Activated T-helper 9 cell treated with anti-CD3 and anti-CD28 coated beads, Interleukin-2, amount 50 U/mL, for 16 hours (primary cell): Measurements from ENCODE around the gene DNAL1.

Experiments
- DNase-seq: peaks from one replicate; pipeline ENCODE4 v3.0.0-alpha.2; 2020; ENCODE audit warnings: low read depth

The DNAL1 gene

DNA sequence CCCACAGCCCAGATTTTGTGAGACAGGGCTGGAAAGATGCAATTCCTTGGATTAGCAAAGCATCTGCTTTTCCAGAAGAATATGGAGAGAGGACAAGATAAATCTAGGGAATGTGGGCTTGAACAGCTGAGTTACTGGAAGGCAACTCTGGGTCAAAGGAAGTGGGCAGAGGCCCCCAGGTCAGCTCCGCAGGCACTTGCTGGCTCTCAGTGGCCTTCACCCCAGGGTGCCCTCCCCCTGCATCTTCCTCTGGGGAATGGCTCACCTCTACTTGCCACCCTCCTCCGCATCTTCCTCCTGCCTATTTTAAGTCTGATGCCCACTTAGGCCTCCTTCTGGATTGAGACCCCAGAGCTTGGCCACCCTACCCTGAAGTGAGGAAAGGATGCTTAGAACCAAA, 79.9 kb downstream of the DNAL1 start:
- DNase-seq: no peak

- no peak for DNase-seq
Measured at GRCh38 chr14:73725116-73726024, 80.6 kb downstream of the DNAL1 start.

DNA sequence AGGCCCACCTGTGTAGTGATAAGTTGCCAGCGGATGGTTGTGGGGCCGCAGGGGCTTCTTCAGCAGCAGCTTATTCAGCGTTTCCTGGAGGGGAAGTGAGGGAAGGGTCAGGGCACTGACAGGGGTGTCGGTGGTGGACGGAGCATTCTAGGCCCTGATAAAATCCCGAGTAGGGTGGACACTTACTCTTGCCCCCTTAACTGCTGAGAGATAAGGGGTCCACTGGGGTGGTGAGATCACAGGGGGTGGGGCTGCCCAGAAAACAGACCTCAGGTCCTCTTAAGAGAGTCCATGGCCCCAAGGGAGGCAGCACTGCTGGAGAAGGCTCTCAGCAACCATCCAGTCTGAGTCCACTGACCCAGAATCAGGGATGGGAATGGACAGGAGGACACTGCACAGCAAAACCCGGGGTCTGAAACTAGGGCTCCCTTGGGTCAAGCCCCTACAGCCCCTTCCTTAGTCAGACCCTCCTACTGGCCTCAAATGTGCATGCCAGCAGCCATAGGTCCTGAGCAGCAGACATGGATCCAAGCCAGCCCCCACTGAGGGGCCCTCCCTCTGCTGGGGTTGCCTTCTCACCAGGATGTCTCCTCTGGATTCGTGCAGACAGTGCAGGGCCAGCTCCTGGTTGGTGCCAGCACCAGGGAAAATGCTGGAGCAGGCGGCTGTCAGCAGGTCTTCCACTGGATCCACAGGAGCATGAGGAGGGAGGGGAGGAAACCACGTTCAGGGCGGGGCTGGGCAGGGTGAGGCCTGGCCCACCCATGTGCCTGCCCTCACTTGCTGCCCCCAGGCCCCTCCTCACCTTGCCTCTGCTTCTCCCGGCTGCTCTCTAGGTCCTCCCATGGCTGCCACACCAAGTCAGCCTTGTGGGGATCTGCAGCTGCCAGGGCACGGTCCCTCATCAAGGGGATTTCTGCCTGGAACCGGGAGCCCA, 81.5 kb downstream of the DNAL1 start:
- DNase-seq: no peak

GRCh38 chr14:73727166-73727565, 82.4 kb downstream of the DNAL1 start:
- no peak for DNase-seq

- DNase-seq: peak; percentile 78
Measured at GRCh38 chr14:73728717-73729330, 84.0 kb downstream of the DNAL1 start.

DNA sequence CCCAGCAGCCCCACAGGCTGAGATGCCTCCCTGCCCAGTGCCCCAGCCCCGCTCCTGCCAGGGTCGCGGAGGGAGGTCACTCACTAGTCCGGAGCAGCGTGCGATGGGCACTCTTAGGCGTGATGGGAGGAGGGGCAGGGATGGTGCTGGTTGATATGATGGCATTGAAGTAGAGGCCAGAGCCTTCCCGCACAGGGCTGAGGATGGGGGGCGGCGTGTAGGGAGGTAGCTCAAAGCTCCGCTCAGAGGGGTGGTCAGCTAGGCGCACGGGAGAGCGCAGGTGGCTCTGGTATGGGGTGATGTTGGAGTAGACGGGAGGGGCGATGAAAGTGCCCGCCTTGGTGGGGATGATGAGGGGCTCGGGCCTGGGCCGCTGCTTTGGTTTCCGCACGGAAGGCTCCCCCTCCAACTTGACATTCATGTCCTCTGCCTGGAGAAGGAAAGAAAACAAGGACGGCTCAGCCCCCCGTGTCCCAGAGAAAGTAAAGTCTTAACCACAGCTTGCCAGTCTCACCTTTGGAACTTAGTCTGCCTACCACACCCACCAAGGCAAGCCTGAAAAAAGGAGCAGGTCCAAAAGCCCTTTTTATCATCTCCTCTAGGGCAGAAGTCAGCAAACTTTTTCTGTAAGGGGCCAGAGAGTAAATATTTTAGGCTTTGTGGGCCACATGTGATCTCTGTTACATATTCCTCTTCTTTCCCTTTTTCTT, 84.9 kb downstream of the DNAL1 start:
- no peak for DNase-seq

DNA sequence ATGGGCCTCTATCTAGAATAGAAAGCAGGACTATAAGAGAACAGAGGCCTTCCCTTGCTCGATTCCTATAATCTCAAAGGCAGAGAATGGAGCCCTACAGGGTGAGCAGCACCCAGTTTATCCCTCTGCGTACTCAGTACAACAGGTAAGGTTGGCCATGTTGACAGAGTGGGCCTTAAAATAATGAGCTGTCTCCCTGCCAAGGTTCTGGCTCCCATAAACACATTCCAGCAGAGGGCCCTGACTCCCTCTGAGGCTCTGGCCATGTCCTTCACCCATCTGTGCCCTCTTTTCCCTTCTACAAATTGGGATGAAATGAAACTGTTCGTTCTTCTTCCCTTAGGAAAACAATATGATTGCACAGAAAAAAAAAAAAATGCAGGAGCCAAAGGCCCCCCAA, 86.3 kb downstream of the DNAL1 start:
- DNase-seq: no peak

DNA sequence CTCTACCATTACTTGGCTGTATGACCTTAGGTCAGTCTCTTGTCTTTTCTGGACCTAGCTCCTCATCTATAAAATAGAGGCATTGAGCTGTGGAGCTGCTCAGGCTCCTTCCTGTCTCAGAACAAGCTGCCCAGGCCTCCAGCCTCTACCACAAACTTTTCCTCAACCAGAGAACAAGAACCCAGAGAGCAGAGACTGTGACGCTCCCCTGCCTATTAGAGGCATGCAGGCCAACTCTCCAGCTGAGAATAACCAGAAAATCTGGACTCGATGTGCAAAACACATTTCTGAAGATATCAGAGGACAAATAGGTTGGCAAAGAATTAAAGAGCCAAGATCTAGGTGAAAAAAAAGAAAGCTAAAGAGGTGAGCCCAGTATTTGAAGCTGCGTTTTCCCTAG, 87.2 kb downstream of the DNAL1 start:
- DNase-seq: no peak

DNA sequence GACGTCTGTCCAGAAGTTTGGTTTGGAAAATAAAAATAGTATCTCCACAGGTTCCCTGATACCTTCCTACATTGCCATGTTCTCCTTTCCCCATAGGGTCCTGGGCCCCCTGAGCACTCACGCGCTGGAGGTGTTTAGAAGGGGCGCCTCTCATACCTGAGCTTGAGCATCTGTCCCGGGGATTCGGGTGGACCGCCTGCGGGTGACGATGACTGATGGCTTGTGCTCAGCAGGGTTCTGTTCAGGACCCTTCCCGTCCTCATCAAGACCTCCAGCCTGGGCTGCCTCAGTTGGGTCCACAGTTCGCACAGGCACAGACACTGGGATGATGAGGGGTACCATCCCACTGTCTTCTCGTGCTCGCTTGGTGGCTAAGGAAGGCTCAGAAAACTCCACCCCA, 92.1 kb downstream of the DNAL1 start:
- no peak for DNase-seq

DNA sequence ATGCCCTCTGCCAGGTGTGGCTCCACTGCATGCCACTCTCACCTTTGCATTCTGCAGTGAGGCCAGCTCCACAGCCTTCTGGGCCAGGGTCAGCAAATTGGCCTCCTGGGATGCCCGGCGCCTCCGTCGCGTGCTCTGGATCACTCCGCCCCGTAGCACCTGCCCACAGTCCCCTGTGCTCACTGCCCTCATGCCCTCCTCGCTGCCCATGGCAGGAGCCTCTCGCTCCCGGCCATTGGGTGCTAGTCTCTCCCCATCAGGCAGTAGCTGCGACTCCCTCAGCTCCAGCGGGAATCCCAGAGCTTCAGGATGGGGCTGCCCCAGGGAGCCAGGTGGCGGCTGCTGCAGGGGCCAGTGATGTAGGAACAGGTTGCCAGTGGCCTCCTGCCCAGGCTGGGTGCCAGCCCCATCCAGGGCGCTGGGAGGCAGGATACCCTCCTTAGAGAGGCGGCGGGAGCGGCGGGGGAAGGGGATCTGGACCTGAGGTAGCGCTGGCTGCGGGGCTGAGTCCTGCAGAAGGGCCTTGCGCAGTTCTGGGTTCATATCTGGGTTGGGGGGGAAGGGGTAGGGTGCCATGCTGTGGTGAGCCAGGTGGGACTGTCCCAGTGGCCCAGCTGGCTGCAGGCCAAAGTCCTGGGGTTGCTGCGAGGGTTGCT, 93.9 kb downstream of the DNAL1 start:
- no peak for DNase-seq

GRCh38 chr14:73739174-73739898, 94.5 kb downstream of the DNAL1 start:
- DNase-seq: no peak

GRCh38 chr14:73739899-73740617, 95.3 kb downstream of the DNAL1 start:
- DNase-seq: no peak

GRCh38 chr14:73740618-73741326, 96.0 kb downstream of the DNAL1 start:
- DNase-seq: no peak

DNA sequence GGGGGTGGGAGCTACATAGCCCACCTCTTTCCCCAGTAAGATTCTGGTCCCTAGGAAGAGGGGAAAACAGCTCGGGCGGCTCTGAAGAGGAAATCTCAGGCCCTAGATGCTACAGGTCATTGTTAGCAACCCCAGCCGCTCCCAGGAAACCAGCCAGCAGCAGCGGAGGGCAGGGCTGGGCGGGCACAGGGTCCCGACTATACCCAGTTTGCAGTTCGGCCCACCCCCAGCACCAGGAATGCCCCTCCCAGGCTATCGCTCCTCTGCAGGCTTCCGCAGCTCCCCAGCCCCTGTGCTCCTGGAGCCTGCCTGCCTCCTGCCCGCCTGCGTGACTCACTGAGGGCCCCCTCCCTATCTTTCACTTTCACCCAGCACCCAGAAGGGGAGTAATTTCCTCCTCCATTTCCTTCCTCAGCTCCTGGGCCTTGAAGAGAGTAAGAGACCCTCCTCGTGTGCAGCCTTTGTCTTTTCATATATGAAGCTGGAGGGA, 96.6 kb downstream of the DNAL1 start:
- peak; percentile 62 for DNase-seq

DNA sequence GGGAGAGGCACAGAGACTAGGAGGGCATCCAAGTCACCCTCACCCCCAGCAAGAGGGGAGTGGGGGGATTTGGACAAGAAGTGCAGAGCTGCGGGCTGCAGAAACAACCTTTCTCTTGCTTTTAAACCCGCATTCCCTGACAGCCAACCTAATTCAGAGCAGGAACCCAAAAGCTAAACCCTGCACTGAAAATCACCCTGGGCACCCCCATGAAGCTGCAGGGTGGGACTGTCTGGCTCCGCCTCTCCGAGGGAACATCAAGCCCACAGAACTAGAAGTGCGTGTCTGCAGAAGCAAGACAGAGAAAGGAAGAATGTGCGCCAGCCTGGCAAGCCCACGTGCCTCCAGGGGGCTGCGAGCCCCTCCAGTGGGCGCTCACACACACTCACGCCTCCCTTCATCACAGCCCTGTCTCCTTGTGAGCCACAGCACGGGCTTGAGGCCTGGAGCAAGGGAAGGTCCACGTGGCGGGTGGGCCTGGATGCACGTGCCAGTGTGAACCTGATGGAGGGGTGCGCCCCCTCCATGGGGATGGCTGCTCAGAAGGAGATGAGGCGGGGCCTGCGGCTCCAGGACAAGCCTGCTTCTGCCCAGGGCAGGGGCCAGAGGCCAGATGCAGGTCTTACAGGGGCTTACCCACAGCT, 97.2 kb downstream of the DNAL1 start:
- no peak for DNase-seq

GRCh38 chr14:73742520-73743238, 97.9 kb downstream of the DNAL1 start:
- DNase-seq: no peak

DNA sequence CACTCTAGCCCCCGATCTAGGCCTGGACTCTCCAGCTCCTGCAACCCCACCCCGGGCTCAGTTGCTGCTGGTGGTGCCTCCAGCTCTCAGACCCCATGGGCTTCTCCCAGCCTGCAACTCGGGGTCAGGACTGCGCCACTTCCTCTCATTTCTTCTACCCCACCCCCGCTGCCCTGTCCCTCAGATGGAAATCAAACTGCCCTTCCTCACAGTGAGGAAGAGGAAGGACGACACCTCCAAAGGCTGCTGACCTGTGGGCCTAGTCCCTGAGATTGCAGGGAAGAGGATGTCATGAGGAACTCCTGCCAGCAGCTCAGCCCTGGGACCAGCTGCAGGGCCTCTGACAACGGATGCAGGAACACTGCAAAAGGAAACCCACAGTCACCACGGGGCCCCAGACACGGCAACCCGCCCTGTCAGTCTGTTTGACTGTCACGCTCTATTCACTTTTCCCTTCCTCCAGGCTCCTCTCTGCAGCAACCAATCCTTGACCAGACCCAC, 98.7 kb downstream of the DNAL1 start:
- DNase-seq: no peak
